ENCODE measurements around the gene CASTOR2. TPM values are rescaled to one million over a fixed set of nuclear protein-coding genes. Genes with fewer than 3 reads are reported as not detected.
A peak's percentile ranks its signal among the peaks of the same experiment; 100 is the strongest.
"Not testable (repeated sequence)": the region's sequence is repeated elsewhere in the genome, so short reads cannot be mapped to it uniquely, and the experiment has no call there.

Gene CASTOR2
- total RNA-seq: 4.9 TPM

- H3K27ac ChIP-seq; H3K36me3 ChIP-seq; H3K9me3 ChIP-seq; intact Hi-C loops (cut with DNase I); H3K27me3 ChIP-seq; H3K4me1 ChIP-seq: not testable (repeated sequence)
- peak; percentile 19 to 78 for DNase-seq (ENCODE audit: low spot score in 2 of 2)
- peak within 1 kb of the TSS in 1 of 2 donors; percentile 48 for H3K4me3 ChIP-seq
Measured at GRCh38 chr7:74964511-74965119, at the start of gene CASTOR2. Gene CASTOR2 (plus strand): TSS chr7:74964705. CDS start chr7:74964986, 281 bp downstream.

GRCh38 chr7:74922321-74922890, 42.1 kb upstream of the CASTOR2 start:
- H3K4me1 ChIP-seq; H3K9me3 ChIP-seq; DNase-seq (ENCODE audit: low spot score in 2 of 2); H3K4me3 ChIP-seq; H3K36me3 ChIP-seq; H3K27ac ChIP-seq; intact Hi-C loops (cut with DNase I); H3K27me3 ChIP-seq: not testable (repeated sequence)

GRCh38 chr7:74923644-74924043, 40.9 kb upstream of the CASTOR2 start:
- H3K4me3 ChIP-seq; DNase-seq (ENCODE audit: low spot score in 2 of 2); intact Hi-C loops (cut with DNase I); H3K27ac ChIP-seq; H3K4me1 ChIP-seq; H3K9me3 ChIP-seq; H3K36me3 ChIP-seq; H3K27me3 ChIP-seq: not testable (repeated sequence)

- H3K4me3 ChIP-seq; intact Hi-C loops (cut with DNase I); H3K9me3 ChIP-seq; DNase-seq (ENCODE audit: low spot score in 2 of 2); H3K36me3 ChIP-seq; H3K4me1 ChIP-seq; H3K27ac ChIP-seq; H3K27me3 ChIP-seq: not testable (repeated sequence)
Measured at GRCh38 chr7:74926968-74927367, 37.5 kb upstream of the CASTOR2 start.

GRCh38 chr7:74931563-74932328, 32.8 kb upstream of the CASTOR2 start:
- DNase-seq (ENCODE audit: low spot score in 2 of 2); H3K36me3 ChIP-seq; H3K27me3 ChIP-seq; H3K27ac ChIP-seq; H3K4me3 ChIP-seq; H3K4me1 ChIP-seq; H3K9me3 ChIP-seq; intact Hi-C loops (cut with DNase I): not testable (repeated sequence)

- H3K4me3 ChIP-seq; intact Hi-C loops (cut with DNase I); H3K27ac ChIP-seq; H3K4me1 ChIP-seq; H3K9me3 ChIP-seq; H3K36me3 ChIP-seq; H3K27me3 ChIP-seq; DNase-seq (ENCODE audit: low spot score in 2 of 2): not testable (repeated sequence)
Measured at GRCh38 chr7:74939429-74939828, 25.1 kb upstream of the CASTOR2 start.

- not testable (repeated sequence) for H3K27ac ChIP-seq
Measured at GRCh38 chr7:74941302-74942069, 23.0 kb upstream of the CASTOR2 start.

GRCh38 chr7:74943923-74944322, 20.6 kb upstream of the CASTOR2 start:
- intact Hi-C loops (cut with DNase I); H3K4me1 ChIP-seq; H3K27me3 ChIP-seq; DNase-seq (ENCODE audit: low spot score in 2 of 2); H3K9me3 ChIP-seq; H3K4me3 ChIP-seq; H3K27ac ChIP-seq; H3K36me3 ChIP-seq: not testable (repeated sequence)

More at GRCh38 chr7:74941302-74942069, 23.0 kb upstream of the CASTOR2 start:
- H3K9me3 ChIP-seq; H3K4me3 ChIP-seq; DNase-seq (ENCODE audit: low spot score in 2 of 2); H3K36me3 ChIP-seq; H3K27me3 ChIP-seq; H3K4me1 ChIP-seq; intact Hi-C loops (cut with DNase I): not testable (repeated sequence)

GRCh38 chr7:74947741-74948140, 16.8 kb upstream of the CASTOR2 start:
- H3K9me3 ChIP-seq; DNase-seq (ENCODE audit: low spot score in 2 of 2); H3K4me1 ChIP-seq; H3K27ac ChIP-seq; intact Hi-C loops (cut with DNase I); H3K36me3 ChIP-seq; H3K4me3 ChIP-seq; H3K27me3 ChIP-seq: not testable (repeated sequence)

GRCh38 chr7:74953774-74954173, 10.7 kb upstream of the CASTOR2 start:
- intact Hi-C loops (cut with DNase I); DNase-seq (ENCODE audit: low spot score in 2 of 2); H3K9me3 ChIP-seq: not testable (repeated sequence)

GRCh38 chr7:74958328-74958727, 6.2 kb upstream of the CASTOR2 start:
- intact Hi-C loops (cut with DNase I): not testable (repeated sequence)

More at GRCh38 chr7:74953774-74954173, 10.7 kb upstream of the CASTOR2 start:
- not testable (repeated sequence) for H3K27me3 ChIP-seq, H3K4me3 ChIP-seq, H3K36me3 ChIP-seq, H3K27ac ChIP-seq, H3K4me1 ChIP-seq

GRCh38 chr7:74963704-74964510, 598 bp upstream of the CASTOR2 start:
- H3K27ac ChIP-seq; H3K27me3 ChIP-seq; intact Hi-C loops (cut with DNase I); H3K9me3 ChIP-seq; H3K36me3 ChIP-seq; H3K4me1 ChIP-seq; DNase-seq (ENCODE audit: low spot score in 2 of 2): not testable (repeated sequence)
- peak overlapping the region in 1 of 2 donors; percentile 48 for H3K4me3 ChIP-seq

More at GRCh38 chr7:74958328-74958727, 6.2 kb upstream of the CASTOR2 start:
- H3K4me3 ChIP-seq; H3K36me3 ChIP-seq; H3K9me3 ChIP-seq; H3K4me1 ChIP-seq; DNase-seq (ENCODE audit: low spot score in 2 of 2); H3K27ac ChIP-seq; H3K27me3 ChIP-seq: not testable (repeated sequence)

- intact Hi-C loops (cut with DNase I); H3K4me3 ChIP-seq; H3K4me1 ChIP-seq; H3K9me3 ChIP-seq; H3K36me3 ChIP-seq; DNase-seq (ENCODE audit: low spot score in 2 of 2); H3K27me3 ChIP-seq; H3K27ac ChIP-seq: not testable (repeated sequence)
Measured at GRCh38 chr7:74966208-74966854, 1.8 kb downstream of the CASTOR2 start.
